ENCODE measurements around the gene TNFSF8.

Gene TNFSF8

DNA sequence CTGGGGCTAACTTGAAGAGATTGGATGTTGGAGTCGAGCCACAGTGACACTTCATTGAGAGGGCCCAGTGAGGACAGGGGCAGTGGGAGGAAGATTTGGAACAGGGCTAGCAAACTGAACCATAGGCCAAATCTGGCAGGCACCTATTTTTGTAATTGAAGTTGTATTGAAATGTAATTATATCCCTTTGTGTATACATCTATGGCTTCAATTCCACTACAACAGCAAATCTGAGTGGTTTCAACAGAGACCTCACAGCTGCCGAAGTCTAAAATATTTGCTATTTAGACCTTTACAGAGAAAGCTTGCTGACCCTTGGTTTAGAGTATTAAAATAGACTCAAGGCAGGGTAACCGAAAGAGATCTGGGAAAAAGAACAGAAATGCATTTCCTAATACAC is 4.7 kb upstream of the TNFSF8 start:
- no peak for DNase-seq

DNA sequence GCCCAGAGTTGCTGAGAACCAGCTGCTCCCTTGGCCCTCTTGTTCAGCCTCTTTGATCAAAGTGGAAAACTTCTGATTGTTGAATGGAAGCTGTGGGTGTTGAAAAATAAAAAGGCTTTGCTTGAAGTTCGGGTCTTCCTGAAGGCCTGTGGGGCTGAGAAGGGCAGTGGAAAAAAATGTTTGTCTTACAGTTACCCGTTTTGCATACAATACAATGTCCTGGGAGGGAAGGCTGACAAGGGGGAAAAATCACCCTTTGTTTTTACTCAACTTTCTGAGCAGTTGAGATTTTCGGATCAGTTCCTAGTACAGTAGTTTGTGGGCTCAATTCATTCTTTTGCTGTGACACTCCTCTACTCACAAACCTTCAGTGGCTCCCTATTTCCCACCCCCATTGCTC is 2.1 kb upstream of the TNFSF8 start:
- DNase-seq, result no peak

GRCh38 chr9:114931407-114931806 is 1.0 kb upstream of the TNFSF8 start:
- DNase-seq, result no peak

- DNase-seq, result no peak
Observed at GRCh38 chr9:114929201-114929600, 1.2 kb downstream of the TNFSF8 start.

- DNase-seq, result no peak
Observed at GRCh38 chr9:114928671-114929070, 1.7 kb downstream of the TNFSF8 start.

DNA sequence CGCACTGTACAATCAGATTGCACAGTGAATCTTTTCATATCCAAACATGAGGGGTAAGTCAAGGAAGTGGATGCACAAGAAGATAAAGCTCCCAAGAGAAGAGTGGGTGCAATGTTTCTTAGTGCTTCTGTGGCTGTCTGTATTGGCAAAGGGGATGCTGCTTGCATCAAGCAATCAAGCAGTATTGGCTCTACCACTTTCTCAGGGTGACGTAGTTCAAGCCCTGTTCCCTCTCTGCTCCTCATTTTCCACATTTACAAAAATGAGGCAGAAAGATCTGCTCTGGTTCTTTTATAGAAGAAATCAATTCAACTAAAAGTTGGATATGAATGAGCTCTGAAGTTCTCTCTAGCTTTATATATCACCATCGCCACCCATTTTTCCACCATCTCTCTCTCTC is 2.3 kb downstream of the TNFSF8 start:
- no peak for DNase-seq

GRCh38 chr9:114925672-114926071 is 4.7 kb downstream of the TNFSF8 start:
- no peak for DNase-seq

DNA sequence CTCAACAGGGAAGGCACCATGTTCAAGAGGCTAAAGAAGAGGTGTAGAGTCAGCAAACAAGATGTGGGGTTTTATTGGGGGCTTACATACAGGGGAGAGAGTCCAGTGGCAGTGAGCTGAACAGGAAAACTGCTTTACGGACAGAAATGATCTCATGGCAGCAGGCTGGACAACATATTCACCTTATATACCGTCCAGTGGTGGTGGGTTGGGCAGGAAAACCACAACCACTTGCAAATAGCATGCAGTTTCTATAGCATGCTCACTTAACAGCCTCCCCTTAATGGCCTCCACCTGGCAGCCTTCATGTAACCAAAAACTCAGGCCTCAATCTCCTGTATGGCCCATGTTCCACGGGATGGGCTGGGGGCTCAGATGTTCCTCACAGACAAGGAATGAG is 5.4 kb downstream of the TNFSF8 start:
- DNase-seq, result no peak

- no peak for DNase-seq
Observed at GRCh38 chr9:114924327-114924726, 6.1 kb downstream of the TNFSF8 start.

- no peak for DNase-seq
Observed at GRCh38 chr9:114923918-114924317, 6.5 kb downstream of the TNFSF8 start.

DNA sequence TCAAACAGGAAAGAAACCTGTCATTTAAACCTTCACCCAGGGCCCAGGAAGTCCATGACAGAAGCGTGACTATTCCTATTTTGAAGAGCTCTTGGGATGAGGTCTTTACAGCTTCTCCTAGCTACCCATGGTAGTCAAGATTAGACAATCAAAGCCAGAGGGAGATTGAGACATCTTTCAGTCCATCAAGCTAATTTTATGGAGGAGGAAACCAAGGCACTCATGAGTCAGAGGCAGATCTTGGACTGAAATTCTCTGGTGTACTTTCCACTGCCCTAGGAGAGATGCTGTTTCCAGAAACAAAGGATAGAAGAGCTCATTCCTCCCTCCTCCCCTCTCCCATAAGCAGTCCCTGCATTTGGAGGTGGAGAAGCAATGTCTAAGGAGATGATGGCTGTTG is 9.2 kb downstream of the TNFSF8 start:
- DNase-seq, result no peak

DNA sequence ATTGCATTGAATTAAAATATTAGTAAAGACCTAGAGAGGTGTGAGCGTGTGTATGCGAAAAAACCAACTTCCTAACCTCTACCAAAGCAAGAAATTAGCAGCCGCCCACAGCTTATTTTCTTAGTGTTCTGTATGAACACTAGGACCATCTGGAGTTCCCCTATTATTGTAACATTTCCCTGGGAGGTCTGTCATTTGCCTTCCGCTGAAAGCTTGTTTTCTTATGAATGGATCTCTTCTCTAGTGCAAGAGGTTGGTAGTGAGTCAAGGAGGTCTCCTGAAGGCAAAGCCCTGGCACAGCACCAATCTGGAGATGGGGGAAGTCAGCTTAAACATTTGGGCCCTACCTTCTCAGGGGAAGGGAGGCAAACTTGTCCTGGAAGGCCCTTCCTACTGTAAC is 10.8 kb downstream of the TNFSF8 start:
- no peak for DNase-seq

- no peak for DNase-seq
Observed at GRCh38 chr9:114916481-114916880, 13.9 kb downstream of the TNFSF8 start.

- no peak for DNase-seq
Observed at GRCh38 chr9:114914139-114914538, 16.3 kb downstream of the TNFSF8 start.

GRCh38 chr9:114913656-114914055 is 16.7 kb downstream of the TNFSF8 start:
- no peak for DNase-seq

GRCh38 chr9:114913217-114913616 is 17.2 kb downstream of the TNFSF8 start:
- DNase-seq, result no peak

GRCh38 chr9:114911167-114911821 is 19.1 kb downstream of the TNFSF8 start:
- no peak for DNase-seq

DNA sequence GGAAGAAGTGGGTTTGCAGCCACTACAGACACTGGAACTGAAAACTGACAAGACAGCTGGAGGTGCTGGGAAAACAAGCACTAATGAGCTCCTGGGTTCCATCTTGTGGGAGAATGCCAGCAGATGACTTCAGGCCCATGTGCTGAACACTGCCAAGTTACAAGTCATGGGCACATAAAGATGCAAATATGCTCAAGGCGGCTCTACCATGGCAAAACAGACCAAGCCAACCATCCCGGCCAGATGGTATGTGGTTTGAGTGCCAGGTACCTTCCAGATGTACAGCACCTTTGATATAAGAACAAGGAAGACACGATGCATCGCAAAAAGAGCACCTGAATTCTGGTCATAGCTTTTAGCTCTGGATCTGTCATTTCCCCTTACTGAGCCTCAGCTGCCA is 19.9 kb downstream of the TNFSF8 start:
- no peak for DNase-seq

DNA sequence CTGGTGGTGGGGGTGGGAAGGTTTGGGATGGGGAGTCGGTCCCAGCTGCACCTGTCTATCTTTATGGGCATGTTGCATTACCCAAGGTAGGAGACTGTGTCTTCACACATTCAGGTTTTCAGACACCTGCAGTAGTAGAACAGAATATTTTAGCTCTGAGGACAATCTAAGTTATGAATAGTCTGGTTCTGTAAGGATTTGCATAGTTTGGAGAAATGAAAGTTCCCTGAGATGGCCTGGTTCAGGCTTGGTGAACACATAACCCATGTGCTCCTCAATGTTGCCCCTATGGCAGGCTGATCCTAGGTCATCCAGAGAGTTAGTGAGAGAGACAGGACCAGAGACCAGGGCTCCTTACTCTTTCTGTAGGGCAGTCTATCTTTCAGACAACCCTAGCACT is 20.7 kb downstream of the TNFSF8 start:
- no peak for DNase-seq

GRCh38 chr9:114908805-114909448 is 21.5 kb downstream of the TNFSF8 start:
- DNase-seq, result no peak

- DNase-seq, result no peak
Observed at GRCh38 chr9:114908104-114908622, 22.2 kb downstream of the TNFSF8 start.

- peak; percentile 25 for DNase-seq
Observed at GRCh38 chr9:114906922-114907571, 23.3 kb downstream of the TNFSF8 start.

GRCh38 chr9:114905170-114905940 is 25.0 kb downstream of the TNFSF8 start:
- DNase-seq, result no peak

Measured in GDM1 (cell line).